Hematopoietic multipotent progenitor cell (in vitro differentiated cells): ENCODE measurements around the gene ZBTB20. TPM values are rescaled to one million over a fixed set of nuclear protein-coding genes. Genes with fewer than 3 reads are reported as not detected.
A peak's percentile ranks its signal among the peaks of the same experiment; 100 is the strongest.

Experiments used
- DNase-seq, 3 donors: peaks; one replicate each; pipeline ENCODE4 v3.0.0-alpha.2; 2011 to 2015; ENCODE audit warnings: low read depth in 2 of 3, low spot score in 2 of 3
- total RNA-seq: library from RNA; depleted of rRNA; stranded (reverse); fragments of >200 nt; gene quantifications from one replicate; pipeline ENCODE4 v1.2.3, GENCODE V29; 2012

Gene ZBTB20
- total RNA-seq, 1 donor, result 78.4 TPM

DNA sequence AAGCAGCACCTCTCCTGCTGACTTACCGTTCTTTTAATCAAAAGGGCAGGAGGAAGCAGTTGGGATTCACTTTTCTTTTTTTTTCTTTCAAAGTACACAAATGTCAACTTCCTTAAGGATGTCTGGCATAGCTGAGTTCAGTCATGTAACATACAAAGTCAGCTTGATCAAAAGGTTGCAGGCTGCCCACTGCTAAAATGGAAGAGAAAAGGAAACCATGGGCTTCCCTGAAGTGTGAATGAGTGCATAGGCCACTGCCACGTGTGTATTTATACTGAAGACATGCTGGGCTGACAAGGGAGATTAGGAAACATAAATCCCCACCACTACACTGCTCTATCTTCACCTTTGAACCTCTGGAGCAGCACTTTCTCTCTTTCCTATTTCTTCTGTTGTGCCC, 540.8 kb downstream of the ZBTB20 start:
- no peak for DNase-seq

DNA sequence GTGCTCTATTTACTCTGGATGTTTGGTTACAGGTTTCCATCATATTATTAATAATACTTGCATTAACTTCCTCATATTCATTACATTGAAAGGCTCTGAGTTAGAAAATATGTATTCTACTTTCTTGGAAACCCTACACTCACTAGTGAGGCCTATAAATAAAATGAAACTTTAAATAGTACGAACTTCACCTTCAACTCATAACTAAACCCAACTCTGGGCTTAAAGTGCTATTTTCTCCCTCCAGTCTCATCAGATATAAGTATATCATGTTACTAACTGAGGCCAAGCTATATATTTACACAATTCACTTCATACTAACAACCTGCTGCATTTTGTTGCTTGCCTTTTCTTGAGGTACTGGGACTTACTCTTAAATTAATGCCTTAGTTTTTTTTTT, 546.5 kb downstream of the ZBTB20 start:
- no peak for DNase-seq

DNA sequence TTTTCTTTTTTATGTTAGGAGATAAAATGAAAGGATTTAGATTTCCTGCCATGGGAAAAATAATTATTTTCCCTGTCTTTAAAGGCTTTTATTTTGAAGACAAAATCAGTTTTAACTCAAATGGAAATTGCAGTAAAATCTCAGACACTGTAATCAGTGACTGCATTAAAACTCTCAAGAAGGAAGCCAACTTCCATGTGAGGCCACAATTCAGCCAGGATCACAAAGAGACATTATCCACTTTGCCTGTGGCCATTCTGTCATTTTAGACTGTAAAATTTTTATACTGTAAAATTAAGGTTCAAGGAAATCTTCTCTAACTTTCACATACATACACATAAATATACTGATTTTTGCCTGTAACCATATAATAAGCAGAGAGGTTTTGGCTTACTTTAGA, 549.2 kb downstream of the ZBTB20 start:
- DNase-seq, result no peak

DNA sequence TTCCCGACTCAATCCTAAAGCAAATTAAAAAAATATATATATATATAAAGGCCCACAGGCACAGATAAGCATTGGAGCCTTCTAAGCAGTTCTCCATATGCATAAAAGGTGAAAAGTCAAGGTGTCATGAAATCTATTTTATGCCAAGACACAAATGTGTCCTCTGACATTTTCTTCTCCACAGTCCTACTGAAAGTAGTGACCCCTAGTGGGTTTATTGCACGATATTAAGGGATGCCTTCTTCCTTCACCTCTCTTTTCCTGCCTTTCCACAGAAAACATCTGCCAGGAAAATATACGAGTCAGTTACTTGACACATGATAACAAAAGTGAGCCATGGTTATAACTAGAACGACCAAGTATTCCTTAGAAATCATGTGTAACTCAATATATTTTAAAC, 550.1 kb downstream of the ZBTB20 start:
- no peak for DNase-seq

GRCh38 chr3:114596147-114596546, 550.9 kb downstream of the ZBTB20 start:
- DNase-seq, result no peak

DNA sequence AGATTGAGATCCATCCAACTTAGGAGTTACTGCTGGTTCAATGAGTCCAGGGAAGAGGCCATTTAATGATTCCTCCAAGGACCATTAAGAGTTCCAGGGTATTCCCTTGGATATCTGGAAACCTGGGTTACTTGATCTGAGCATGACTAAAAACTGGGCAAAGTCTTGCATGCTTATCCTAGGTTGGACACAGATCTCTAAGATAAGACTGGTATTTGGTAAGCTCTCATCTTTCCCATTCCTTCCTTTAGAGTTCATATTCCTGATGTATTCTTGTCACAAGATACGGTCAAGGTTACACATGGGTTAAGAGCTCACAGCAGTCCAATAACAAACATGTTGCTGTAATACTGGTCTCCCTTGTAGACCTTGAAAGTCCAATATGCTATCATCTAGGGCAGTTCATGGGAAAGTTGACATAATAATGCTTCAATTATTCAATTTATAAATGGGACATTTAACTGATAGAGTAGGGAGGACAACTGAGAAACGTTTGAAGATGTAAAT, 551.5 kb downstream of the ZBTB20 start:
- no peak for DNase-seq

DNA sequence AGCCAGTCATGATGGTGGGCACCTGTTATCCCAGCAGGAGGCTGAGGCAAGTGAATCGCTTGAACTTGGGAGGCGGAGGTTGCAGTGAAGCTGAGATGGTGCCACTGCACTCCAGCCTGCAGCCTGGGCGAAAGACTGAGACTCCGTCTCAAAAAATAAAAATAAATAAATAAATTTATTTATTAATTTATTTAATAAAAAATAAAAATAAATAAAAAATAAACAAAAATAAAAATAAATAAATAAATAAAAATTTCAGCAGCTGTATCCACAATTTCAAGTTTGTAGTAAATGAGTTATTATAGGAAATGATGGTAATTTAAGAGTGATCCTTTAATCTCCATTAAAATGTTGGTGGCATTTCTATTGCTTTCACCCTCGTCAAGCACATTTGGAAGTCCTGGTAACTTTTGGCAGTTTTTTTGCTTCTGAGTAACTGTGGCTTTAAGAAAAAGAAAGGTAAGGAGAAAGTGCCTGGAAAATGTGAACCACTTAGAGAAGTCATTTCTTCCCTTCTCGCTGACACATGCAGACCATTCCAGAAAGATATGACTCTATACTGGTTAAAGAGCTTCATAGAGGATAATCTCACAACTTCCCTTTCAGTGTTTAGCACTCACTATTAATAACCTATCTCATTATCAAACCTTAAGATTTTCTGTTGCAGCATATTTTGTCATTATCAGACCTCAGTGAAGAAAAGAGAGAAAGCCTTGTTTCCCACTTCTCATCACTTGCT, 556.6 kb downstream of the ZBTB20 start:
- no peak for DNase-seq

GRCh38 chr3:114587986-114588385, 559.1 kb downstream of the ZBTB20 start:
- no peak for DNase-seq

- DNase-seq, result no peak
Measured at GRCh38 chr3:114586119-114586518, 561.0 kb downstream of the ZBTB20 start.

- no peak for DNase-seq
Measured at GRCh38 chr3:114585687-114586086, 561.4 kb downstream of the ZBTB20 start.

GRCh38 chr3:114584734-114585371, 562.2 kb downstream of the ZBTB20 start:
- DNase-seq, result no peak

- no peak for DNase-seq
Measured at GRCh38 chr3:114582929-114583328, 564.2 kb downstream of the ZBTB20 start.

GRCh38 chr3:114572364-114573062, 574.6 kb downstream of the ZBTB20 start:
- no peak for DNase-seq

GRCh38 chr3:114571363-114571762, 575.7 kb downstream of the ZBTB20 start:
- DNase-seq, result no peak

DNA sequence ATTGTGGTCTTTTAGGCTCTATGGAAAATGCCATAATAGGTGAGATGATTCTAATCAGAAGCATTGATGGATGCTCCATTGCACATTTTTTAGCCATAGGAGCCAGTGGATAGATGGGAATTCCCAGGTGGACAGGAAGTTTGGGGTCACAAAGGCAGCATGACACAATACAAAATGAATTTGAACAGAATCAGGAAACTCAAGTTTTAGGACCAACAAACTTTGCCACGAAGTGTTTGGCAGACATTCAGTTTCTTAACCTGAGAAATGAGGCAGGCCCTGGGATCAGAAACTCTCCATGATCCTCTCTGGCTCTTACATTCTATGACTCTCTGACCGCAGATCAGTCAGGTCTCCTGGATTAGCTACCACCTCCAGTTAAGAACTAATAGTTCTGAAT, 577.9 kb downstream of the ZBTB20 start:
- DNase-seq, result no peak

DNA sequence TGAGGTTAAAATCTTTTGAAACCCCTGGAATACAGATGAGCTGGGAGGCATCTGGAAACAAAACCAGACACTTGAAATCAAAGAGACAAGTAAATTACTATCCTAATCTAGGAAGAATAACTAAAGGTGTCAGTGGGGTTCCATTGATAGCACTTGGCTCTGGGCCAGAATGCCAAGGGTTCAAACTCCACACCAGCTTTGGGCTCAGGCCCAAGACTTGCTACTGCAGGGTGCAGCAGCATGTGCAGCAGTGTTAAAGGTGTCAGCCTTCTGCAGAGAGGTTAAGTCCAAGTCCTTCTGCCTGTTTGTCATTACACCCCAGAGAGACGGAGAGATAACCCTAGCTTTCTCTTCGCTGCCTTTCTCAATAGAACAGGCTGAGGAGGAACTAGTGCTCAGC, 579.3 kb downstream of the ZBTB20 start:
- no peak for DNase-seq

- DNase-seq, result no peak
Measured at GRCh38 chr3:114566767-114567166, 580.3 kb downstream of the ZBTB20 start.

DNA sequence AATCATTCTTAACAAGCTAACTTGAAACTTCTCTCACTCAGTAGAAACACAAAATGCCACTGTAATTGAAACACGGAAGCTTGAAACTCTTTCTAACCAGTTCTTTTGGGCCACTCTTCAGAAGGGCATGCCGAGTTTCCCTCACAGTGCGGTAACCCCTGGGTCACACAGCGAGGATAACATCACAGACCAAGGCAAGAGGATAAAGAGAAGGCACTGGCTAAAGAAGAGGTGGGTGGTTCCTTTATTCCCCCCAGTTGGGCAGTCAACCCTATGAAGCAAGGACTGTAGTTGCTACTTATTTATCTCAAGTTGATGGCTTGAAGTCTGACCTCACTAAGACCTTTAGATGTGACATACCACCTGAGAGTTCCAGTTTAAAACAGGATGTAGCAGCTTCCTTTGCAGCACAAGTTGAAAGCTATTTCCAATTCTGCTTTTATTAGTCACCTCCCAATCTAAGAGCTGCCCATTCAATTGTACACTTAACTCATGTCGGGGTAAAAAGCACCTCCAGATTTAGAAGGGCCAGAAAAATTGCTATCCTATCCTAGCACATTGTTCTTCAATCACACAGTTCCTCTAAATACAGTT, 580.8 kb downstream of the ZBTB20 start:
- DNase-seq, result peak in 1 of 3 donors; percentile 2

DNA sequence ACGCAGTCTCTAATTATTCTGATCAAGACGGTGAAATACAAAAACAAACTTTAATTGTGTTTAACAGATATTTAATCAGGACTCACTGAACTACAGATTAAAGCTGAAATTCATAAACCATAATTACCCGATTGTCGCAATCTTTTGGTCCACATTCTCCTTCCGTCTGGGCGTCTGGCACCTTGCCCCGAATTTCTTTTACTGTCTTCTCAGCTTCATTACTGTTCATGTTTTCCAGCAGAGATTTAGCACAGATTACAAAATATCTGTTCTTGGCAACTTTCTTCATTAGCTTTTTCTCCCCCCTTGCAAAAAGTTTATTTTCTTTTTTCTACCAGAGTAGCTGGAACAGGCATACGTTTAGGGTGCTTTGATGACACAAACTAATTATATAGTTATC, 581.9 kb downstream of the ZBTB20 start:
- no peak for DNase-seq

GRCh38 chr3:114563720-114564119, 583.4 kb downstream of the ZBTB20 start:
- DNase-seq, result no peak

DNA sequence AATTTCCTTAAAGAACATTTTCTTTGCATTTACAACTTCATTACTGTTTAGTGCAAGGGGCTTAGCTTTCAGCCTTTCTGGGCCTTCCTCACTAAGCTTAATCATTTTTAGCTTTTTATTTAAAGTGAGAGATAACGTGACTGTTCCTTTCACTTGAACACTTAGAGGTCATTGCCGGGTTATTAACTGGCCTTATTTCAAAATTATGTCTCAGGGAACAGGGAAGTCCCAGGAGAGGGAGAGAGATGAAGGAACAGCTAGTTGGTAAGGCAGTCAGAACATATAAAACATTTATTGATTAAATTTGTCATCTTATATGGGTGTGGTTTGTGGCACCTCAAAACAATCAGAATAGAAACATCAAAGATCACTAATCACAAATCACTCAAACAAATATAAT, 584.5 kb downstream of the ZBTB20 start:
- DNase-seq, result no peak
